ENCODE results near the gene RIT2. TPM values are rescaled to one million over a fixed set of nuclear protein-coding genes. Genes with fewer than 3 reads are reported as not detected.

Gene RIT2
- total and polyA plus RNA-seq, 2 experiments from 2014 or later = not detected

- no peaks in the 10 kb centered on the region for H3K36me3 ChIP-seq
- H3K4me1 ChIP-seq (ENCODE audit: low read depth) = no peaks in the 10 kb centered on the region
- H3K4me3 ChIP-seq = no peak overlapping the region
- H3K27ac ChIP-seq = no peak overlapping the region
- no peak for DNase-seq (ENCODE audit: low read depth in 1 of 2, low spot score in 1 of 2)
- no peak for TF ChIP-seq CTCF (IDR thresholded peaks at IDR 0.05; ENCODE audit: low read depth, low read length)
- no peaks in the 10 kb centered on the region for H3K9me3 ChIP-seq (ENCODE audit: low read depth)
- no peaks in the 10 kb centered on the region for H3K27me3 ChIP-seq
These were observed 223.3 kb downstream of the RIT2 start for GRCh38 chr18:42892181-42892580.

GRCh38 chr18:42891705-42892104 is 223.8 kb downstream of the RIT2 start:
- DNase-seq (ENCODE audit: low read depth in 1 of 2, low spot score in 1 of 2) = no peak
- no peak for TF ChIP-seq CTCF (IDR thresholded peaks at IDR 0.05; ENCODE audit: low read depth, low read length)
- Histone ChIP-seq H3K4me3 (no peak overlapping the region), H3K27me3 (no peaks in the 10 kb centered on the region), H3K4me1 (ENCODE audit: low read depth) (no peaks in the 10 kb centered on the region), H3K27ac (no peak overlapping the region), H3K36me3 (no peaks in the 10 kb centered on the region), H3K9me3 (ENCODE audit: low read depth) (no peaks in the 10 kb centered on the region)

- Histone ChIP-seq H3K9me3 (ENCODE audit: low read depth) (no peaks in the 10 kb centered on the region), H3K27ac (no peak overlapping the region), H3K27me3 (no peaks in the 10 kb centered on the region), H3K4me3 (no peak overlapping the region), H3K36me3 (no peaks in the 10 kb centered on the region), H3K4me1 (ENCODE audit: low read depth) (no peaks in the 10 kb centered on the region)
- no peak for DNase-seq (ENCODE audit: low read depth in 1 of 2, low spot score in 1 of 2)
- no peak for TF ChIP-seq CTCF (IDR thresholded peaks at IDR 0.05; ENCODE audit: low read depth, low read length)
These were observed 232.3 kb downstream of the RIT2 start for GRCh38 chr18:42883169-42883568.

- Histone ChIP-seq H3K9me3 (ENCODE audit: low read depth) (no peaks in the 10 kb centered on the region), H3K4me1 (ENCODE audit: low read depth) (no peaks in the 10 kb centered on the region), H3K27ac (no peak overlapping the region), H3K27me3 (no peaks in the 10 kb centered on the region), H3K4me3 (no peak overlapping the region), H3K36me3 (no peaks in the 10 kb centered on the region)
- DNase-seq (ENCODE audit: low read depth in 1 of 2, low spot score in 1 of 2) = no peak
- no peak for TF ChIP-seq CTCF (IDR thresholded peaks at IDR 0.05; ENCODE audit: low read depth, low read length)
These were observed 233.4 kb downstream of the RIT2 start for GRCh38 chr18:42882122-42882521.

GRCh38 chr18:42872838-42873237 is 242.6 kb downstream of the RIT2 start:
- no peak for TF ChIP-seq CTCF (IDR thresholded peaks at IDR 0.05; ENCODE audit: low read depth, low read length)
- no peak for DNase-seq (ENCODE audit: low read depth in 1 of 2, low spot score in 1 of 2)
- Histone ChIP-seq H3K36me3 (no peaks in the 10 kb centered on the region), H3K27me3 (no peaks in the 10 kb centered on the region), H3K27ac (no peak overlapping the region), H3K9me3 (ENCODE audit: low read depth) (no peaks in the 10 kb centered on the region), H3K4me1 (ENCODE audit: low read depth) (no peaks in the 10 kb centered on the region), H3K4me3 (no peak overlapping the region)

GRCh38 chr18:42864876-42865275 is 250.6 kb downstream of the RIT2 start:
- DNase-seq (ENCODE audit: low read depth in 1 of 2, low spot score in 1 of 2) = no peak
- H3K4me1 ChIP-seq (ENCODE audit: low read depth) = no peaks in the 10 kb centered on the region
- H3K27ac ChIP-seq = no peak overlapping the region
- no peaks in the 10 kb centered on the region for H3K27me3 ChIP-seq
- no peak for TF ChIP-seq CTCF (IDR thresholded peaks at IDR 0.05; ENCODE audit: low read depth, low read length)
- no peak overlapping the region for H3K4me3 ChIP-seq
- no peaks in the 10 kb centered on the region for H3K36me3 ChIP-seq
- H3K9me3 ChIP-seq (ENCODE audit: low read depth) = no peaks in the 10 kb centered on the region
